Measurements from ENCODE around the gene NHSL1.

The NHSL1 gene

GRCh38 chr6:138515657-138516248 is 16.5 kb upstream of the NHSL1 start:
- peaks cover 17% of the 10 kb centered on the region for H3K27me3 Mint-ChIP-seq
- ATAC-seq (ENCODE audit: low read depth), result no peak
- no peaks in the 10 kb centered on the region for H3K4me1 Mint-ChIP-seq
- no peak overlapping the region for H3K27ac Mint-ChIP-seq
- H3K36me3 Mint-ChIP-seq, result peaks cover 3% of the 10 kb centered on the region
- no peak for DNase-seq (ENCODE audit: low spot score in 2 of 2)
- no peak overlapping the region for H3K4me3 Mint-ChIP-seq
- H3K9me3 Mint-ChIP-seq, result peaks cover 3% of the 10 kb centered on the region

- peaks cover 3% of the 10 kb centered on the region for H3K9me3 Mint-ChIP-seq
- H3K4me1 Mint-ChIP-seq, result no peaks in the 10 kb centered on the region
- ATAC-seq (ENCODE audit: low read depth) (no peak), DNase-seq (ENCODE audit: low spot score in 2 of 2) (no peak)
- H3K27me3 Mint-ChIP-seq, result peaks cover 14% of the 10 kb centered on the region
- H3K27ac Mint-ChIP-seq, result no peak overlapping the region
- H3K4me3 Mint-ChIP-seq, result no peak overlapping the region
- H3K36me3 Mint-ChIP-seq, result peaks cover 3% of the 10 kb centered on the region
These were observed 15.7 kb upstream of the NHSL1 start for GRCh38 chr6:138514860-138515540.

- H3K27ac Mint-ChIP-seq, result no peak overlapping the region
- ATAC-seq (ENCODE audit: low read depth), result no peak
- no peaks in the 10 kb centered on the region for H3K4me1 Mint-ChIP-seq
- H3K36me3 Mint-ChIP-seq, result peaks cover under 1% of the 10 kb centered on the region
- H3K4me3 Mint-ChIP-seq, result no peak overlapping the region
- H3K9me3 Mint-ChIP-seq, result peaks cover under 1% of the 10 kb centered on the region
- peaks cover 11% of the 10 kb centered on the region for H3K27me3 Mint-ChIP-seq
- no peak for DNase-seq (ENCODE audit: low spot score in 2 of 2)
These were observed 13.3 kb upstream of the NHSL1 start for GRCh38 chr6:138512609-138513008.

- H3K4me3 Mint-ChIP-seq, result no peak overlapping the region
- no peaks in the 10 kb centered on the region for H3K9me3 Mint-ChIP-seq
- no peaks in the 10 kb centered on the region for H3K36me3 Mint-ChIP-seq
- no peak overlapping the region for H3K27ac Mint-ChIP-seq
- peaks cover 9% of the 10 kb centered on the region for H3K27me3 Mint-ChIP-seq
- DNase-seq (ENCODE audit: low spot score in 2 of 2) (no peak), ATAC-seq (ENCODE audit: low read depth) (no peak)
- no peaks in the 10 kb centered on the region for H3K4me1 Mint-ChIP-seq
These were observed 10.8 kb upstream of the NHSL1 start for GRCh38 chr6:138510093-138510492.

- Mint-ChIP-seq H3K9me3 (no peaks in the 10 kb centered on the region), H3K4me1 (no peaks in the 10 kb centered on the region), H3K4me3 (no peak overlapping the region), H3K36me3 (no peaks in the 10 kb centered on the region), H3K27ac (no peak overlapping the region), H3K27me3 (peaks cover 9% of the 10 kb centered on the region)
- DNase-seq (ENCODE audit: low spot score in 2 of 2), result no peak
- no peak for ATAC-seq (ENCODE audit: low read depth)
These were observed 10.1 kb upstream of the NHSL1 start for GRCh38 chr6:138509371-138509770.

- no peaks in the 10 kb centered on the region for H3K36me3 Mint-ChIP-seq
- H3K9me3 Mint-ChIP-seq, result no peaks in the 10 kb centered on the region
- H3K4me1 Mint-ChIP-seq, result no peaks in the 10 kb centered on the region
- no peak for DNase-seq (ENCODE audit: low spot score in 2 of 2)
- no peak overlapping the region for H3K27ac Mint-ChIP-seq
- peaks cover 12% of the 10 kb centered on the region for H3K27me3 Mint-ChIP-seq
- no peak overlapping the region for H3K4me3 Mint-ChIP-seq
- no peak for ATAC-seq (ENCODE audit: low read depth)
These were observed 9.3 kb upstream of the NHSL1 start for GRCh38 chr6:138508676-138508988.

GRCh38 chr6:138507977-138508675 is 8.8 kb upstream of the NHSL1 start:
- Mint-ChIP-seq H3K27me3 (peaks cover 11% of the 10 kb centered on the region), H3K9me3 (no peaks in the 10 kb centered on the region), H3K4me3 (no peak overlapping the region), H3K27ac (no peak overlapping the region), H3K36me3 (no peaks in the 10 kb centered on the region), H3K4me1 (no peaks in the 10 kb centered on the region)
- DNase-seq (ENCODE audit: low spot score in 2 of 2) (no peak), ATAC-seq (ENCODE audit: low read depth) (no peak)

GRCh38 chr6:138504764-138505689 is 5.7 kb upstream of the NHSL1 start:
- Mint-ChIP-seq H3K4me1 (peaks cover 2% of the 10 kb centered on the region), H3K27ac (no peak overlapping the region), H3K27me3 (peaks cover 9% of the 10 kb centered on the region), H3K4me3 (no peak overlapping the region), H3K9me3 (no peaks in the 10 kb centered on the region), H3K36me3 (no peaks in the 10 kb centered on the region)
- DNase-seq (ENCODE audit: low spot score in 2 of 2), result no peak
- no peak for ATAC-seq (ENCODE audit: low read depth)

GRCh38 chr6:138503881-138504680 is 4.8 kb upstream of the NHSL1 start:
- Mint-ChIP-seq H3K27ac (no peak overlapping the region), H3K4me1 (peaks cover 11% of the 10 kb centered on the region), H3K4me3 (no peak overlapping the region), H3K9me3 (no peaks in the 10 kb centered on the region), H3K36me3 (no peaks in the 10 kb centered on the region), H3K27me3 (peaks cover 9% of the 10 kb centered on the region)
- DNase-seq (ENCODE audit: low spot score in 2 of 2), result no peak
- ATAC-seq (ENCODE audit: low read depth), result no peak

- H3K4me1 Mint-ChIP-seq, result peaks cover 11% of the 10 kb centered on the region
- peaks cover 16% of the 10 kb centered on the region for H3K27me3 Mint-ChIP-seq
- H3K27ac Mint-ChIP-seq, result no peak overlapping the region
- no peak overlapping the region for H3K4me3 Mint-ChIP-seq
- H3K9me3 Mint-ChIP-seq, result no peaks in the 10 kb centered on the region
- DNase-seq (ENCODE audit: low spot score in 2 of 2) (no peak), ATAC-seq (ENCODE audit: low read depth) (no peak)
- H3K36me3 Mint-ChIP-seq, result no peaks in the 10 kb centered on the region
These were observed 3.3 kb upstream of the NHSL1 start for GRCh38 chr6:138502546-138502945.

- DNase-seq (ENCODE audit: low spot score in 2 of 2), result no peak
- Mint-ChIP-seq H3K4me3 (no peak overlapping the region), H3K27ac (no peak overlapping the region), H3K27me3 (peaks cover 24% of the 10 kb centered on the region), H3K9me3 (no peaks in the 10 kb centered on the region), H3K4me1 (peaks cover 11% of the 10 kb centered on the region), H3K36me3 (no peaks in the 10 kb centered on the region)
- no peak for ATAC-seq (ENCODE audit: low read depth)
These were observed 1.7 kb upstream of the NHSL1 start for GRCh38 chr6:138500867-138501446.

GRCh38 chr6:138500045-138500665 is 861 bp upstream of the NHSL1 start:
- Mint-ChIP-seq H3K27me3 (peaks cover 24% of the 10 kb centered on the region), H3K4me3 (peak overlapping the region; percentile 75), H3K27ac (no peak overlapping the region), H3K9me3 (no peaks in the 10 kb centered on the region), H3K36me3 (no peaks in the 10 kb centered on the region), H3K4me1 (peaks cover 11% of the 10 kb centered on the region)
- DNase-seq (ENCODE audit: low spot score in 2 of 2), result no peak
- ATAC-seq (ENCODE audit: low read depth), result no peak

Measured in memory B cell (primary cell).